GM18502 (cell line): Measurements from ENCODE around the gene FYN.

Experiments used
- ATAC-seq: cut with Tn5 transposase; IDR thresholded peaks from one replicate; pipeline ENCODE4 v1.9.1; 2021; ENCODE audit warnings: mild to moderate bottlenecking; ENCODE audit not compliant: unreplicated experiment, poor library complexity

Gene FYN

GRCh38 chr6:111885373-111886027 is 12.2 kb upstream of the FYN start:
- no peak for ATAC-seq

- ATAC-seq = no peak
These were observed 10.8 kb upstream of the FYN start for GRCh38 chr6:111884068-111884467.

GRCh38 chr6:111880181-111880888 is 7.1 kb upstream of the FYN start:
- ATAC-seq = no peak

DNA sequence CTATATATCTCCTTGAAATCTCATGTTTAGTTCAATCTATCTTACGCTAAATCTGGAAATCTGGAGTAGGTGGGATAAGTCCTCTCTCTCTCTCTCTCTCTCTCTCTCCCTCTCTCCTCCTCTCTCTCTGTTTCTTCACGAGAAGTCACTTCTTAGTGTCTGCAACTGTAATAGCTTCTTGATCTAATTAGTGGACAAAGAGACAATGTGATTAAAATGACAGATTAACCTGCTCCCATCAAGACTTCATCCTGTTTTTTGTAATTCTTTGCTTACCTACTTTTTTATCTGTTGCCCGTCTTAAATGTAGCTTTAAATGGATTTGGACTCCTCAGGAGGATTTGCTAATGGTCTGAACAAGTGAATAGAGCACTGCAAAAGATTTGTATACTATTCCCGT is 2.5 kb upstream of the FYN start:
- no peak for ATAC-seq

GRCh38 chr6:111874025-111874415 is 768 bp upstream of the FYN start:
- ATAC-seq = no peak

- ATAC-seq = peak; percentile 19
These were observed 663 bp downstream of the FYN start for GRCh38 chr6:111872401-111873177.

DNA sequence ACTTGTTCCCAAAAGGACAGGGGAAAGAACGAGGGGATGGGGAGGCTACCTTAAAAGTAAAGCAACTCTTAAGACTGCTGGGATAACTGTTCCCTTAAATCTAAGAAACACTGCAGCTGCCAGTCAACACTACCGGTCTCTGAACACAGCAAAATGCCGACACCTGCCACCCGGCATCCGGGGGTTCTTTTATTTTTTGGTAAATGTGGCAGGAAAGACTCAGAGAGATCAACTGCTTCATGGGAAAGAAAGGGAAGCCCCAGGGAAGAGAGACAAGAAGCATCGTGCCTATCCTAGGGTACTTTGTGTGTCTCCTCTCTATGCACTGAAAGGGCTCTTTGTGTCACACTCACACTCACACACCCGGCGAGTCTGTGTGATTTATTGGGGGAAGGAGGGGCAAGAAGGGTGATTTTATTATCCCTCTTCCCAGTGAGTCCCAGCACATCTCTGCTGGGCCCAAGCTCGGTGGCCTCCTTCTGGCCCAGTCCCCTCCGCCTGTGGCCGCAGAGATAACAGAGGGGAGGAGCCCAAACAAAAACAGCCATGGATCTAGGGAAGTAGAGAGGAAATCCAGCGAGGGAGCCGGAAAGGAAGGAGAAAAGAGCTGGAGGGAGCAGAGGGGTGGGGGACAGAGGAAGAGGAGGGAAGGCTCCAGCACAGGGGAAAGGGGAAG is 1.4 kb downstream of the FYN start:
- ATAC-seq = no peak

DNA sequence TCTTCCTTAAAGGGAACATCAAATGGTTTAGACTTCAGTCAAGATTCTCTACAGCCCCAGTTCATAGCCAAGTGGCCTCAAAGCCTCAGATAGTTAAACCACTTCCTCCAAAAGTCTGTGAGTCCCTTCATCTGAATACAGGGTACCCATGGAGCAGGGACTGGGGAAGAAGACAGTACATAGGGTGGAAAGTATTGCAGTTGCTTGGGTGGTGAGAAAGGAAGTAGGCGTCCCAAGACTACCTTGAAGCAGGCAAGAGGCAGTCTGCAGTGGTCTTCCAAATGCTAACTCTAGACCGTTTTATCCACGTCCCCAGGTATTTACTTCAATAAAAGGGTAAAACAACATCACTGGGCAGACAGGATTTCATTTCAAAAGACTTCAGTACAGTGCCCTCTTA is 2.0 kb downstream of the FYN start:
- no peak for ATAC-seq

DNA sequence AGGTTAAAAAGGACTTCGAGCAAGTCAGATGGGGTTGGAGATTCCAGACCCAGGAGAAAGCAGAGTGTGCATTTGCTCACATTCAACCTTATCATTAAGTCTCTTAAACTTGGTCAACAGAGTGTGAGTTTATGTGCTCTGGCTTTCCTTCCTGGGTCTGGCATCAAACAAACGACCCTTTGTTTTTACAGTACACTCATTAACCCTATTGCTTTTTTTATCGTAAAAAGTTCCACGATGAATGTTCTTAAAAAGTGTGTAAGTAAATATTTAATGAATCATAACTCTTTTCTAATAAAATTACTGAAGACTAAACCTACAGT is 2.5 kb downstream of the FYN start:
- ATAC-seq = no peak

DNA sequence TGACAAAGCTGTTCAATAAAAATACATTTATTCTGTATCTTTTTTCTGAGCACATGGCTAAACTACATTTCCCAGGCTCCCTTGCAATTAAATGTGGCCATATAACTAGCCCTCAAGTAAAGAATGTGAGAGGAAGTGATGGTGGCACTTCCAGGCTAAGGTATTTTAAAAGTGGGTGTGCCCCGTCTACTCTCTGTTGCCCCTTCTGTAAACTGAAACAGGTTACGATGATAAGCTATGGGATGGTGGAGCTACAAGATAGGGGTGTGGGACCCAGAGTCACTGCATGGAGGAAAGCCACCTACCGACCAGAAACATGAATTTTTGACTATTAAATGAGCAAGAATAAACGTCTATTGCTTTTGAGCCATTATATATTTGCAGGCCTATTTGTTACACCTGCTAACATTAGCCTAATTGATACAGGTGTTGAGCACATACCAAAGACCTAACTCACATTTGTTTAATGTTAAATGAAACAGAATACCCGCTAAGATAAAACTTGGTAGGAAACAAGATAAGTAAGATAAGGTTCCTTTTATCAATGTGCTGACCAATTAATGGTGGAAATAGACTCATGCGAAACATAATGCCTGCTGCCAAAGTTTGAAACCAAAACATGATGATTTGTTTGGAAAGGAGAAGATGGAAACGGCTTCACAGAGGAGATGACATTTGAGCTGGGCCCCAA is 3.1 kb downstream of the FYN start:
- no peak for ATAC-seq

DNA sequence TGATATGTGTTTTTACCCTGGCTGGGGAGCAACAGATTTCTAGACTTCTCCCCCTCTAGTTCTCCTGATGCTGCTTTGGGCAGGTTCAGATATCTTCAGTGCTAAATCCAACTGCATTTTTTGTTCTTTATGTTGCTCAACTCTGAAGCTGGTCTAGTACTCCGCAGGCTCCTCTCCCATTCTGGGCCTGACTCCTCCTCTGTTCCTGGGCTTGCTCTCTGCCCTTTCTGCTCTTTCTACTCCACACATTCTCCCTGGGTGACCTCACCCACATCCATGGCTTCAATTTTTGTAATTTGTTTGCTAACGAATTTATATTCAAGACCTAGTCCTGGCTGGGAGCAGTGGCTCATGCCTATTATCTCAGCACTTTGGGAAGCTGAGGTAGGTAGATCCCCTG is 6.4 kb downstream of the FYN start:
- no peak for ATAC-seq

DNA sequence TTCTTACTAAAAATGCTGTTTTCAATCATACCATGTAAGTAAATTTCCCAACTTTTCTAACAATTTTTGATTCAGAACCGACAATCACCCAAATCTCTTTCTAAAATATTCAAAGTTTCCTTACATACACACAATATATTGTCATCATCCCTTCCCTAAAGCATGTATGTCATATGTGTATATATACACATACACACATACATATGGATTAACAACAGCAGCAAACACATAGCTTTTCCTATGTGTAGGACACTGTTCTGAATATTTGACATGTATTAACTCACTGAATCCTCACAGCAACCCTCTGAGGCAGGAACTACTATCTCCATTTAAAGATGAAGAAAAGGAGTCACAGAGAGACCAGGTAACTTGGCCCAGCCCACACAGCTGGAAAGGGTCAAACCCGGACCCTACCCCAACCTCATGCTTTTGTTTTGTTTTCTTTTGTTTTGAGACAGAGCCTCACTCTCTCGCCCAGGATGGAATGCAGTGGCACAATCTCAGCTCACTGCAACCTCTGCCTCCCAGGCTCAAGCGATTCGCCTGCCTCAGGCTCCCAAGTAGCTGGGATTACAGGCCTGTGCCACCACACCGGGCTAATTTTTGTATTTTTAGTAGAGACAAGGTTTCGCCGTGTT is 7.2 kb downstream of the FYN start:
- ATAC-seq = no peak

DNA sequence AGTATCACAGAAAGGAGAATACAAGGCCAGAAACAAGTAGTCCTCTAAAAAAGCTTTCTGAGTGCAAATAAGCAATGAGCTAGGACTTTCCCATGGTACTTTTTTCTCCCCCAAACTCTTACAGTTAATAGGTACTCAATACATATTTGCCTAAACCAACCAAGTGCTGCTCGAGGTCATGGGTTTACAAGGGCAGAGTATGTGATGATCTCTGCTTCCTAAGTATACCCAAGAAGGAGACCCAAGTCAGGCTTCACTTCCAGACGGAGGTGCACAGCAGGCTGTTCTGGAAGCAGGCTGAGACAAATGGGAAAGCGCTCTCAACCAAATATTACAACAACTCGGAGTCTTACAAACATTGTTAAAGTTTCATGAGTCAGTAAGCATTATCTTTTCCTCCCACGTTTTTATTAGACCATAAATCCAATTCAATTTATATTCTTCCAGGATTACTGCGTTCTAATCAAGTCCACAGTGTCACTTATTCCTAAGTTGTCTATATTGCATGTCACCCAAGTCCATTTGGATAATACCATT is 8.1 kb downstream of the FYN start:
- no peak for ATAC-seq

DNA sequence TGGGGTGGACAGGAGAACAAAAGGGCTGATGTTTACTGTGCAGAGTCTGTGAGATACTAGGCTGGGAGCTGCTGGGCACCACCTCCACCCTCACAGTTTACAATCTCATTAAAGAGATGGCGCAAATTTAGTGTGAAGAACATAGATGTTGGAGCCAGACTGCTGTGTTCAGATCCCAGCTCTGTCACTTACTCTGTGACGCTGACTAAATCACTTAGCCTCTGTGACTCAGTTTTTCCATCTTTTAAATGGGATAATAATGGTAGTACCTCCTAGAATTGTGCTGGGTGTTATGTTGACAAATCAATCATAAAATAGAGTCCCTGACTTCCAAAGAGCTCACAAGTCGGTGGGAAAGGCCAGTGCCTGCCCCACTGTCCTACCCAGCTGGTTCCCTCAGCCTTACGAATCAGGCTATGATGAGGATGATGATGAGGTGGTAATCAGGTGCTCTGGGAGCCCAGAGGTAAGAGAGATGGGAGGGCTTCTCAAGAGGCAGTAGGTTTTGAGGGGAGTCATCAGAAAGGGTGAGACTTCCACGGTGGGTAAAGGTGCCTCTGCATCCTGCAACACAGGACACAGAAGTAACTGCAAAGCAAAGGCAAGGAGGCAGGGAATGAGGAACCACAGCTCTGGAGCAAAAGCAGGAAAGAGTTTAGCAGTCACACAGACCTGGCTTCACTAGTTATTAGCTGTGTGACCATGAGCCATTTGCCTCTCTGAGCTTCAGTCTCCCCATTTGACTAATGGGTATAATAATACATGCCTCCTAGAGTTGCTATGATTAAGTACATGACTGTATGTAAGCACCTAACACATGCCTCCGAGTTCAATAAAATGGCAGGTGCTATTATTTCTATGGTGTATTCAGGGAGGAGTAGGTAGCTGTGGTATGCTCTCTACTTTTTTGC is 8.9 kb downstream of the FYN start:
- ATAC-seq = no peak

DNA sequence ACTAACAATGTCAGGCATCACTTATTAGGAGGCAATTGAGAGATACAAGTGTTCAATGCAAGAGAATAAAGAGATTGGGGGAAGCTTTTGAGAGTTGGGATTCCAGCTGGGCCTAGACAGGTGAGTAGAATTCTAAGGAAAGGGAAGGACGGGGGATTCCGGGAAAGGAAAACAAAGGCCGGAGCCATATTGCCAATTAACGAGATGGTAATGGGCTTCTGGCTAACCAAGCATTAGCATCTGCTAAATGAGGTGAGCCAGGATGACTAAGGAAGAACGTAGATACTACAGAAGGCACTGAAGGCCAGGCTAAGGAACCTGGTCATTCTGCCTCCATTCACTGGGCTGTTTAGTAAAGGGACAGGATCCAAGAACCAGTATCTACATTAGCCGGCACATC is 10.5 kb downstream of the FYN start:
- ATAC-seq = no peak

- no peak for ATAC-seq
These were observed 10.9 kb downstream of the FYN start for GRCh38 chr6:111862314-111862713.

DNA sequence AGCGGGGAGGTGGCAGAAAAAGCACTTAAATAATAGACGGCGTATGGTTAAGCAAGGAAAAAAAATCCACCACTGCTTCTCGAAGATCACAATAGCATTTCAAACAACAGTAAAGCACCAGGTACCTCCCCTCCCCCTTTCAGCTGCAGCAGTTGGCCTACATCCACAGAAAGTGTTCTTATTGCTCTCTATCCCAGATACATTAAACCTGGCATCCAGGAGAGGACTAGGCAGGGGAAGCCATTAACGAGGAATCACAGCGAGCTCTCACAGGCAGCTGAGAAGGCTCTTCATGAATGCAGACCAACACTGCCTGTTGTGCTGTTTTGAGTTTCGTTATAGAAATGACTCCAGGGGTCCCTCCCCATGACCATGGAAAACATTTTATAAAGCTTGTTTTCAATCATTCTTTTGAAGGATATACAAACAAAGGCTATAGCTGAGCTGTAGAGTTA is 11.8 kb downstream of the FYN start:
- ATAC-seq = no peak

GRCh38 chr6:111858347-111858746 is 14.9 kb downstream of the FYN start:
- ATAC-seq = no peak
